UCSD-AML1 (cell line): ENCODE data around the gene RAB4B.
A peak's percentile ranks its signal among the peaks of the same experiment; 100 is the strongest.
"Not testable (repeated sequence)": the region's sequence is repeated elsewhere in the genome, so short reads cannot be mapped to it uniquely, and the experiment has no call there.

Experiments
- DNase-seq: peaks from one replicate; lab custom pipeline; 2025; ENCODE audit not compliant: unreplicated experiment; lab: John Stamatoyannopoulos, UW

RAB4B gene

GRCh38 chr19:40778706-40779284, 748 bp downstream of the RAB4B start:
- no peak for DNase-seq

- DNase-seq = no peak
Measured at GRCh38 chr19:40780582-40780981, 2.5 kb downstream of the RAB4B start.

GRCh38 chr19:40781140-40781539, 3.1 kb downstream of the RAB4B start:
- DNase-seq = no peak

- no peak for DNase-seq
Measured at GRCh38 chr19:40783711-40784110, 5.7 kb downstream of the RAB4B start.

- DNase-seq = not testable (repeated sequence)
Measured at GRCh38 chr19:40784146-40784545, 6.1 kb downstream of the RAB4B start.

- DNase-seq = no peak
Measured at GRCh38 chr19:40785526-40785925, 7.5 kb downstream of the RAB4B start.

GRCh38 chr19:40786060-40787037, 8.3 kb downstream of the RAB4B start:
- no peak for DNase-seq

- no peak for DNase-seq
Measured at GRCh38 chr19:40791349-40791748, 13.3 kb downstream of the RAB4B start.

- no peak for DNase-seq
Measured at GRCh38 chr19:40791996-40792395, 13.9 kb downstream of the RAB4B start.

- DNase-seq = no peak
Measured at GRCh38 chr19:40797166-40797962, 19.3 kb downstream of the RAB4B start.

GRCh38 chr19:40797963-40798682, 20.1 kb downstream of the RAB4B start:
- peak; percentile 86 for DNase-seq

- DNase-seq = peak; percentile 100
Measured at GRCh38 chr19:40798683-40799557, 20.9 kb downstream of the RAB4B start, which contains the start of gene EGLN2. EGLN2 (plus strand) TSS chr19:40799191; CDS start chr19:40800573, 1,382 bp downstream.

GRCh38 chr19:40799558-40800338, 21.7 kb downstream of the RAB4B start:
- DNase-seq = peak; percentile 60

- DNase-seq = no peak
Measured at GRCh38 chr19:40800339-40800996, 22.4 kb downstream of the RAB4B start.

- no peak for DNase-seq
Measured at GRCh38 chr19:40800997-40801377, 22.9 kb downstream of the RAB4B start.

GRCh38 chr19:40801426-40802299, 23.6 kb downstream of the RAB4B start:
- no peak for DNase-seq
